Type B pancreatic cell (in vitro differentiated cells): ENCODE data around the gene ADGRG2. TPM values are rescaled to one million over a fixed set of nuclear protein-coding genes. Genes with fewer than 3 reads are reported as not detected.

ENCODE experiments used
- DNase-seq: peaks from one replicate; pipeline ENCODE4 v3.0.0; 2021; ENCODE audit warnings: mixed read lengths; ENCODE audit not compliant: unreplicated experiment; ENCODE audit errors: extremely low spot score
- H3K27ac Mint-ChIP-seq: 2 replicates; pipeline ENCODE4 v1.8.0; 2021; ENCODE audit warnings: mild to moderate bottlenecking, mixed read lengths
- H3K27me3 Mint-ChIP-seq: 2 replicates; pipeline ENCODE4 v1.8.0; 2021; ENCODE audit warnings: mixed read lengths
- H3K36me3 Mint-ChIP-seq: 2 replicates; pipeline ENCODE4 v1.8.0; 2021; ENCODE audit warnings: mixed read lengths
- H3K4me1 Mint-ChIP-seq: one replicate; pipeline ENCODE4 v1.8.0; 2021; ENCODE audit warnings: mixed read lengths; ENCODE audit not compliant: unreplicated experiment
- H3K4me3 Mint-ChIP-seq: 2 replicates; pipeline ENCODE4 v1.8.0; 2021; ENCODE audit warnings: mild to moderate bottlenecking, mixed read lengths
- H3K9me3 Mint-ChIP-seq: 2 replicates; pipeline ENCODE4 v1.8.0; 2021; ENCODE audit warnings: mixed read lengths
- CTCF ChIP-seq: fragments of 200-600 bp; sonication (generic); conservative IDR thresholded peaks from 2 replicates; pipeline ENCODE4 v1.5.0; 2021; ENCODE audit warnings: antibody characterized with exemption, mild to moderate bottlenecking
- total RNA-seq: library from RNA; stranded (reverse); gene quantifications from 2 replicates; pipeline ENCODE4 v1.2.1, GENCODE V29; 2021; ENCODE audit warnings: low replicate concordance

ADGRG2 gene
- total RNA-seq, 1 donor from 2014 or later: 2.4 TPM

- Mint-ChIP-seq H3K27ac (no peak overlapping the region), H3K27me3 (no peaks in the 10 kb centered on the region), H3K4me1 (no peaks in the 10 kb centered on the region), H3K9me3 (no peaks in the 10 kb centered on the region), H3K4me3 (no peak overlapping the region), H3K36me3 (peaks cover 21% of the 10 kb centered on the region)
- no peak for TF ChIP-seq CTCF
- DNase-seq: no peak
Measured at GRCh38 chrX:18946611-18947010, 175.7 kb downstream of the ADGRG2 start.

GRCh38 chrX:18946157-18946556 lies 176.1 kb downstream of the ADGRG2 start:
- Mint-ChIP-seq H3K4me1 (no peaks in the 10 kb centered on the region), H3K27ac (no peak overlapping the region), H3K36me3 (peaks cover 18% of the 10 kb centered on the region), H3K4me3 (no peak overlapping the region), H3K27me3 (no peaks in the 10 kb centered on the region), H3K9me3 (no peaks in the 10 kb centered on the region)
- no peak for DNase-seq
- TF ChIP-seq CTCF: no peak

GRCh38 chrX:18945483-18945882 lies 176.8 kb downstream of the ADGRG2 start:
- Mint-ChIP-seq H3K4me3 (no peak overlapping the region), H3K36me3 (peaks cover 17% of the 10 kb centered on the region), H3K27me3 (no peaks in the 10 kb centered on the region), H3K4me1 (no peaks in the 10 kb centered on the region), H3K9me3 (no peaks in the 10 kb centered on the region), H3K27ac (no peak overlapping the region)
- no peak for TF ChIP-seq CTCF
- no peak for DNase-seq

DNA sequence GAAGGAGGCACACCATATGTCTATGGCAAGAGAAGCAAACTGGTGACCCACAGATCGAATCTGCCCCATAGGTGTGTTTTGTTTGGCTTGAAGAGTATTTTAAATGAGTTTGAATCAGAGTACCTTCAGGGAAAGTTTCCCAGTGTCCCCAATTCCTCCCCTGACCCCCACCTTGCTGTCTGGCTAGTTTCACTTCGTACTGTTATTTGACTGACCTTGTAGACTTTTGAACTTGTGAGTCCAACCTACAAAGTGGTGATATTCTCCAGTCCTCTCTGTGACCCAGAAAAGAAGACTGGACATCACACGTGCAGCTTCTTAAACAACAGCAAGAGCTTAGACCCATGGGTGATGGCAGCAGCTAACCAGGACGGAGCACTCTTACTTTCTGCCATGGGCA lies 177.8 kb downstream of the ADGRG2 start:
- Mint-ChIP-seq H3K27me3 (no peaks in the 10 kb centered on the region), H3K4me3 (no peak overlapping the region), H3K36me3 (peaks cover 12% of the 10 kb centered on the region), H3K9me3 (no peaks in the 10 kb centered on the region), H3K27ac (no peak overlapping the region), H3K4me1 (no peaks in the 10 kb centered on the region)
- no peak for TF ChIP-seq CTCF
- DNase-seq: no peak

DNA sequence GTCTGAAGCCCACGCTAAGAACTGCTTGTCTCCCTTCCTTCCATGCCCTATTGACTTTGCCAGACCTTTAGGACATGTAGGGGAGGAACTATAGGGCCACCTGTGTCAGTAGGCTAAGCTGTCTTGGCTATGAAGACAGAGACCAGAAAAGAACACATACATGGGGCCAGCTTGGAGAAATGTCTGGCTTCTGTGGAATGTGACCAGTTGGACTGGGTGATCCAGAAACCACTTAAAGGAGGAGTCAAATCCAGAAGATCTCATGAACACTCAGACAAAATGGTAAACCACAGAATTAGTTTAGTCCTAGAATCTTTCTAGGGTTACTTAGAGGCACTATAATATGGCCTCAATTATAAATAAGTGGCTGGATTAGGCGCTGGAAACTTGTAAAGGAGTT lies 180.4 kb downstream of the ADGRG2 start:
- Mint-ChIP-seq H3K36me3 (peaks cover 20% of the 10 kb centered on the region), H3K9me3 (no peaks in the 10 kb centered on the region), H3K4me3 (no peak overlapping the region)

More for the DNA sequence above, 180.4 kb downstream of the ADGRG2 start:
- no peak for TF ChIP-seq CTCF
- DNase-seq: no peak
- no peaks in the 10 kb centered on the region for H3K27me3 Mint-ChIP-seq
- H3K4me1 Mint-ChIP-seq: no peaks in the 10 kb centered on the region
- H3K27ac Mint-ChIP-seq: peak overlapping the region; percentile 50

Other genes with a start within 250 kb of the ADGRG2 start
- gene PHKA2, start 138.4 kb downstream of the ADGRG2 start, total RNA-seq: 48.1 and 55.7 TPM in 2 replicates
- 244 and 257 TPM in 2 replicates for gene PDHA1, start 221.5 kb upstream of the ADGRG2 start, total RNA-seq